Body of pancreas (tissue), 4 donors: ENCODE data around the gene DSCAM. TPM values are rescaled to one million over a fixed set of nuclear protein-coding genes. Genes with fewer than 3 reads are reported as not detected.
A peak's percentile ranks its signal among the peaks of the same experiment; 100 is the strongest.
"Not testable (repeated sequence)": the region's sequence is repeated elsewhere in the genome, so short reads cannot be mapped to it uniquely, and the experiment has no call there.

Experiments used
- ATAC-seq: fragments of 150-250 bp; one replicate; pipeline ENCODE4 v1.9.1; 2016
- DNase-seq, 4 donors: peaks; one replicate each; pipeline ENCODE4 v3.0.0-alpha.2; 2019
- H3K27ac ChIP-seq, 4 donors: fragments of 200-600 bp; sonication (generic); 1 replicate in 3 of 4; 2 replicates in 1 of 4; pipeline versions ENCODE4 v1.5.1 to v1.6.1; 2016 to 2019; ENCODE audit warnings: mild to moderate bottlenecking in 1 of 4, mixed read lengths in 1 of 4, moderate library complexity in 1 of 4
- H3K27me3 ChIP-seq, 2 donors: fragments of 200-600 bp; sonication (generic); one replicate each; pipeline ENCODE4 v1.6.0; 2016; ENCODE audit warnings: mild to moderate bottlenecking in 1 of 2
- H3K36me3 ChIP-seq, 2 donors: fragments of 200-600 bp; sonication (generic); replicated peaks in 1 of 2; 2 replicates each; pipeline ENCODE4 v1.5.1; 2016; ENCODE audit warnings: low read depth in 2 of 2; ENCODE audit not compliant: insufficient read depth in 1 of 2
- H3K4me1 ChIP-seq: fragments of 200-600 bp; sonication (generic); one replicate; pipeline ENCODE4 v1.6.0; 2016
- H3K4me3 ChIP-seq, 2 donors: fragments of 200-600 bp; sonication (generic); 1 replicate in 1 of 2; 2 replicates in 1 of 2; pipeline ENCODE4 v1.5.1; 2016 to 2019
- H3K9me3 ChIP-seq, 3 donors: fragments of 200-600 bp; sonication (generic); 1 replicate in 2 of 3; 2 replicates in 1 of 3; pipeline ENCODE4 v1.5.1; 2016
- CTCF ChIP-seq, 7 experiments: fragments of 450-650 bp in 4 of 7; fragments of 200-600 bp in 3 of 7; sonication (generic) in 3 of 7; IDR thresholded peaks; one replicate each; pipeline ENCODE4 v1.5.1; 2016 to 2019; ENCODE audit warnings: antibody characterized with exemption in 7 of 7
- POLR2A ChIP-seq, 3 donors: fragments of 450-650 bp; IDR thresholded peaks; one replicate each; pipeline ENCODE4 v1.6.1; 2016; ENCODE audit warnings: antibody characterized with exemption in 3 of 3, mild to moderate bottlenecking in 2 of 3
- WGBS, 2 donors: methylation state at CpG; one replicate each; pipeline ENCODE4 v1.1.5; 2017; 5-methylcytosine and 5-hydroxymethylcytosine counted together
- intact Hi-C: fragments of 100-400 bp; cut with DNase I; formaldehyde crosslinking; loops from one replicate; pipeline ENCODE4 v1.15.1; 2023
- total RNA-seq, 2 donors: library from RNA; depleted of rRNA; stranded (reverse); fragments of >200 nt; gene quantifications; one replicate each; pipeline ENCODE4 v1.1.0, GENCODE V29; 2016

DSCAM gene
- total RNA-seq, 2 donors from 2014 or later: 0.26 TPM; not detected in 1

- Histone ChIP-seq H3K27me3 (no peaks in the 10 kb centered on the region), H3K4me1 (no peaks in the 10 kb centered on the region), H3K9me3 (no peaks in the 10 kb centered on the region), H3K4me3 (no peak overlapping the region), H3K36me3 (no peaks in the 10 kb centered on the region), H3K27ac (no peak overlapping the region)
- no peak for DNase-seq
- WGBS, 2 donors: 62 to 64% methylated on average over 9 of the region's 9 CpGs
- intact Hi-C loops: no loop called here
- TF ChIP-seq CTCF (IDR thresholded peaks at IDR 0.05) (no peak), POLR2A (IDR thresholded peaks at IDR 0.05) (no peak)
- ATAC-seq: no peak
These were observed 658.9 kb downstream of the DSCAM start for GRCh38 chr21:40187946-40188654.

DNA sequence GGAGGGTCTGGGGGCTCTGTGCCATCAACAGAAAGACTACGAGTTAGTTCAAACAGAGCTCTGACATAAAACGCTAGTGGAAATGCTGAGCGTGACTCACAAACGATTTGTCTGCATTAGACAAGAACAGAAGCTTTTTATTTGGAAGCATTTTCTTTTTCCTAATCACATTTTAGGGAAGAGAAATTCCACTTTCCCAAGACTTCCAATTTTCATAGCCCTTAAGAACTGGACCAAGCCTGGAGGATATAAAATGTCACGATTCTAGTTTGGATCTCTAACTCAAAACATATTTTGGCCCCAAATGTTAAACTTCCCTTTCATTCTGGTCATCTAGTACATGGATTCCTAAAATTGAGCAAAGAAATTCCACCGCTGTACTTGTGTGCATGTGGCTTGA is 659.7 kb downstream of the DSCAM start:
- no peak for TF ChIP-seq POLR2A (IDR thresholded peaks at IDR 0.05)
- no peak for TF ChIP-seq CTCF (IDR thresholded peaks at IDR 0.05)
- Histone ChIP-seq H3K4me3 (no peak overlapping the region), H3K27ac (no peak overlapping the region), H3K4me1 (no peaks in the 10 kb centered on the region), H3K36me3 (no peaks in the 10 kb centered on the region), H3K27me3 (no peaks in the 10 kb centered on the region), H3K9me3 (no peaks in the 10 kb centered on the region)
- no peak for ATAC-seq
- intact Hi-C loops: no loop called here
- no peak for DNase-seq
- 61 to 69% methylated on average over 6 of the region's 6 CpGs for WGBS, 2 donors

GRCh38 chr21:40186045-40186444 is 660.9 kb downstream of the DSCAM start:
- H3K4me3 ChIP-seq: no peak overlapping the region
- H3K36me3 ChIP-seq: no peaks in the 10 kb centered on the region
- no peaks in the 10 kb centered on the region for H3K4me1 ChIP-seq
- ATAC-seq (peak; percentile 35), DNase-seq (peak in 2 of 4 donors; percentile 14 to 15)
- no peaks in the 10 kb centered on the region for H3K27me3 ChIP-seq
- H3K9me3 ChIP-seq: no peaks in the 10 kb centered on the region
- no peak overlapping the region for H3K27ac ChIP-seq
- TF ChIP-seq POLR2A (IDR thresholded peaks at IDR 0.05) (no peak), CTCF (IDR thresholded peaks at IDR 0.05) (no peak)
- 15 to 20% methylated on average over 6 of the region's 6 CpGs for WGBS, 2 donors
- intact Hi-C loops: no loop called here

DNA sequence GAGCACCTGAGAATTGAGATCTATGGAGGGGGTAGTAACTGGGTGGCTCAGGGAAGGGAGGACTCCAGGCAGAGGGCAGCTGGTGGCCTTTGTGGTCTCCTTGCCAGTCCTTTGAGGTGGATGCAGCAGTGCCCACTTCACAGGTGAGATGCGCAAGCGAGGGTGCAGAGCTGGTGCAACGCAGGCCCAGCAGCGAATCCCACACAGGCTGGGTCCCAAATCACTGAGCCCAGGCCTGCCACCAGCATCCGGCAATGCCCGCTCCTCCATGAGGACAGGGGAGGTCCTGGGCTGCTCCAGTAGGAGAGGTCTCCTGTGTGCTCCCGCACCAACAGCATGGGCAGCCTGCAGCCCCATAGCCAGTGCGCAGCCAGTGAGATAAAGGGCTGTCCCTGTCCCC is 661.8 kb downstream of the DSCAM start:
- DNase-seq (no peak), ATAC-seq (no peak)
- 84 to 86% methylated on average over 7 to 8 of the region's 8 CpGs for WGBS, 2 donors
- H3K36me3 ChIP-seq: no peaks in the 10 kb centered on the region
- no peak overlapping the region for H3K27ac ChIP-seq
- no peak for TF ChIP-seq CTCF (IDR thresholded peaks at IDR 0.05)
- TF ChIP-seq POLR2A (IDR thresholded peaks at IDR 0.05): no peak
- H3K27me3 ChIP-seq: no peaks in the 10 kb centered on the region
- H3K9me3 ChIP-seq: no peaks in the 10 kb centered on the region
- H3K4me1 ChIP-seq: no peaks in the 10 kb centered on the region
- intact Hi-C loops: no loop called here
- H3K4me3 ChIP-seq: no peak overlapping the region

DNA sequence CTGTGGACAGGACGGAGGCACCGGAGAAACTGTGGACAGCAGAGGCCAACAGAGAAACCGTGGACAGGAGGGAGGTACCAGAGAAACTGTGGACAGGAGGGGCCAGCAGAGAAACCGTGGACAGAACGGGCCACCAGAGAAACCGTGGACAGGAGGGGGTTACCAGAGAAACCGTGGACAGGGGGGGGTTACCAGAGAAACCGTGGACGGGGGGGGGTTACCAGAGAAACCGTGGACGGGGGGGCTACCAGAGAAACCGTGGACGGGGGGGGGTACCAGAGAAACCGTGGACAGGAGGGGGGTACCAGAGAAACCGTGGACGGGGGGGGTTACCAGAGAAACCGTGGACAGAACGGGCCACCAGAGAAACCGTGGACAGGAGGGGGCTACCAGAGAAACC is 664.5 kb downstream of the DSCAM start:
- H3K4me1 ChIP-seq, H3K27me3 ChIP-seq, ATAC-seq, H3K9me3 ChIP-seq, H3K27ac ChIP-seq, intact Hi-C loops, H3K4me3 ChIP-seq, H3K36me3 ChIP-seq: not testable (repeated sequence)
- WGBS, 2 donors: 75 to 86% methylated on average over 11 to 14 of the region's 19 CpGs
- DNase-seq: peak in 1 of 4 donors; percentile 28
